Thyroid gland (tissue), 4 donors: Measurements from ENCODE around the gene TEFM.

Experiments
- CTCF ChIP-seq, 6 experiments: fragments of 200-600 bp in 3 of 6; fragments of 450-650 bp in 3 of 6; sonication (generic) in 3 of 6; IDR thresholded peaks; one replicate each; pipeline ENCODE4 v1.5.1; 2016 to 2019; ENCODE audit warnings: antibody characterized with exemption in 6 of 6, mild to moderate bottlenecking in 2 of 6, inconsistent platforms in 1 of 6, moderate library complexity in 1 of 6
- POLR2A ChIP-seq, 2 donors: fragments of 450-650 bp; IDR thresholded peaks; one replicate each; pipeline ENCODE4 v1.6.1; 2017; ENCODE audit warnings: antibody characterized with exemption in 2 of 2, mild to moderate bottlenecking in 2 of 2, moderate library complexity in 1 of 2

GRCh38 chr17:30927756-30928155, 21.7 kb upstream of the TEFM start:
- no peak for TF ChIP-seq CTCF (IDR thresholded peaks at IDR 0.05)
- TF ChIP-seq POLR2A (IDR thresholded peaks at IDR 0.05) = no peak
